Loucy (cell line): ENCODE measurements around the gene ARHGAP6.

Source experiments
- EZH2phosphoT487 ChIP-seq: fragments of 200-600 bp; IDR thresholded peaks from 2 replicates; pipeline ENCODE4 v1.6.1; 2018; ENCODE audit warnings: antibody characterized with exemption, mild to moderate bottlenecking, moderate library complexity, borderline replicate concordance
- TF ChIP-seq, protein P1 (sequence below): fragments of 200-600 bp; sonication (generic); conservative IDR thresholded peaks from 2 replicates; pipeline ENCODE4 v1.5.1; 2014; ENCODE audit warnings: mild to moderate bottlenecking, antibody characterized with exemption, low read length

GRCh38 chrX:11371106-11371505 is 294.6 kb downstream of the ARHGAP6 start:
- TF ChIP-seq, protein P1, sequence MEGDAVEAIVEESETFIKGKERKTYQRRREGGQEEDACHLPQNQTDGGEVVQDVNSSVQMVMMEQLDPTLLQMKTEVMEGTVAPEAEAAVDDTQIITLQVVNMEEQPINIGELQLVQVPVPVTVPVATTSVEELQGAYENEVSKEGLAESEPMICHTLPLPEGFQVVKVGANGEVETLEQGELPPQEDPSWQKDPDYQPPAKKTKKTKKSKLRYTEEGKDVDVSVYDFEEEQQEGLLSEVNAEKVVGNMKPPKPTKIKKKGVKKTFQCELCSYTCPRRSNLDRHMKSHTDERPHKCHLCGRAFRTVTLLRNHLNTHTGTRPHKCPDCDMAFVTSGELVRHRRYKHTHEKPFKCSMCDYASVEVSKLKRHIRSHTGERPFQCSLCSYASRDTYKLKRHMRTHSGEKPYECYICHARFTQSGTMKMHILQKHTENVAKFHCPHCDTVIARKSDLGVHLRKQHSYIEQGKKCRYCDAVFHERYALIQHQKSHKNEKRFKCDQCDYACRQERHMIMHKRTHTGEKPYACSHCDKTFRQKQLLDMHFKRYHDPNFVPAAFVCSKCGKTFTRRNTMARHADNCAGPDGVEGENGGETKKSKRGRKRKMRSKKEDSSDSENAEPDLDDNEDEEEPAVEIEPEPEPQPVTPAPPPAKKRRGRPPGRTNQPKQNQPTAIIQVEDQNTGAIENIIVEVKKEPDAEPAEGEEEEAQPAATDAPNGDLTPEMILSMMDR: no peak
- no peak for TF ChIP-seq EZH2phosphoT487
